ENCODE data around the gene FCHSD2.
A peak's percentile ranks its signal among the peaks of the same experiment; 100 is the strongest.
"Not testable (repeated sequence)": the region's sequence is repeated elsewhere in the genome, so short reads cannot be mapped to it uniquely, and the experiment has no call there.

Gene FCHSD2

GRCh38 chr11:72926076-72926475 lies 216.0 kb downstream of the FCHSD2 start:
- TF ChIP-seq CTCF (IDR thresholded peaks at IDR 0.05; ENCODE audit: low read depth, low read length): no peak

GRCh38 chr11:72925656-72926055 lies 216.5 kb downstream of the FCHSD2 start:
- no peak for DNase-seq (ENCODE audit: extremely low read depth, low read depth)
- no peak for TF ChIP-seq CTCF (IDR thresholded peaks at IDR 0.05; ENCODE audit: low read depth, low read length)

More at GRCh38 chr11:72926076-72926475, 216.0 kb downstream of the FCHSD2 start:
- no peak for DNase-seq (ENCODE audit: extremely low read depth, low read depth)

- no peak for DNase-seq (ENCODE audit: extremely low read depth, low read depth)
- peak; percentile 71 for TF ChIP-seq CTCF (IDR thresholded peaks at IDR 0.05; ENCODE audit: low read depth, low read length)
Measured at GRCh38 chr11:72924568-72925190, 217.4 kb downstream of the FCHSD2 start.

- no peak for TF ChIP-seq CTCF (IDR thresholded peaks at IDR 0.05; ENCODE audit: low read depth, low read length)
- no peak for DNase-seq (ENCODE audit: extremely low read depth, low read depth)
Measured at GRCh38 chr11:72921028-72921716, 220.9 kb downstream of the FCHSD2 start.

- no peak for TF ChIP-seq CTCF (IDR thresholded peaks at IDR 0.05; ENCODE audit: low read depth, low read length)
- no peak for DNase-seq (ENCODE audit: extremely low read depth, low read depth)
Measured at GRCh38 chr11:72920001-72920400, 222.1 kb downstream of the FCHSD2 start.

GRCh38 chr11:72918851-72919250 lies 223.3 kb downstream of the FCHSD2 start:
- no peak for TF ChIP-seq CTCF (IDR thresholded peaks at IDR 0.05; ENCODE audit: low read depth, low read length)
- DNase-seq (ENCODE audit: extremely low read depth, low read depth): no peak

- no peak for DNase-seq (ENCODE audit: extremely low read depth, low read depth)
- no peak for TF ChIP-seq CTCF (IDR thresholded peaks at IDR 0.05; ENCODE audit: low read depth, low read length)
Measured at GRCh38 chr11:72912253-72912652, 229.9 kb downstream of the FCHSD2 start.

GRCh38 chr11:72909558-72910388 lies 232.3 kb downstream of the FCHSD2 start:
- not testable (repeated sequence) for DNase-seq (ENCODE audit: extremely low read depth, low read depth)

Measured in AG09319 (cell line).